Upper lobe of right lung (tissue), 1 donor: Measurements from ENCODE around the gene CTH. TPM values are rescaled to one million over a fixed set of nuclear protein-coding genes. Genes with fewer than 3 reads are reported as not detected.
"Not testable (repeated sequence)": the region's sequence is repeated elsewhere in the genome, so short reads cannot be mapped to it uniquely, and the experiment has no call there.

ENCODE experiments used
- ATAC-seq: fragments of 200-7000 bp; cut with Tn5 transposase; one replicate; pipeline ENCODE4 v1.9.1; 2020; ENCODE audit warnings: mild to moderate bottlenecking, moderate library complexity
- DNase-seq: peaks from one replicate; pipeline ENCODE4 v3.0.0-alpha.2; 2020
- H3K27ac ChIP-seq: fragments of 200-600 bp; one replicate; pipeline ENCODE4 v1.8.0; 2022
- H3K27me3 ChIP-seq: fragments of 200-600 bp; one replicate; pipeline ENCODE4 v1.8.0; 2022; ENCODE audit warnings: mild to moderate bottlenecking
- H3K36me3 ChIP-seq: fragments of 200-600 bp; one replicate; pipeline ENCODE4 v1.8.0; 2022
- H3K4me1 ChIP-seq: fragments of 200-600 bp; one replicate; pipeline ENCODE4 v1.8.0; 2022
- H3K4me3 ChIP-seq: fragments of 200-600 bp; one replicate; pipeline ENCODE4 v1.8.0; 2022; ENCODE audit warnings: mild to moderate bottlenecking
- H3K9me3 ChIP-seq: fragments of 200-600 bp; one replicate; pipeline ENCODE4 v1.8.0; 2022
- intact Hi-C: fragments of 100-400 bp; cut with DNase I; formaldehyde crosslinking; loops from one replicate; pipeline ENCODE4 v1.11.0; 2022
- total RNA-seq: library from RNA; stranded (reverse); fragmentation: NEBNext Ultra II Directional; extraction: Animal tissue kit (Norgen Biotek cat#: 25700); gene quantifications from one replicate; pipeline ENCODE4 v1.2.1, GENCODE V29; 2021
- TF ChIP-seq, protein P1 (sequence below): fragments of 200-600 bp; IDR thresholded peaks from one replicate; pipeline ENCODE4 v1.8.0; 2022; ENCODE audit warnings: antibody characterized with exemption
- donor health status: DM: no; HTN: yes; CAD: no; lungs with severe emphysema.

The CTH gene
- total RNA-seq, 1 donor from 2014 or later = 3.6 TPM

DNA sequence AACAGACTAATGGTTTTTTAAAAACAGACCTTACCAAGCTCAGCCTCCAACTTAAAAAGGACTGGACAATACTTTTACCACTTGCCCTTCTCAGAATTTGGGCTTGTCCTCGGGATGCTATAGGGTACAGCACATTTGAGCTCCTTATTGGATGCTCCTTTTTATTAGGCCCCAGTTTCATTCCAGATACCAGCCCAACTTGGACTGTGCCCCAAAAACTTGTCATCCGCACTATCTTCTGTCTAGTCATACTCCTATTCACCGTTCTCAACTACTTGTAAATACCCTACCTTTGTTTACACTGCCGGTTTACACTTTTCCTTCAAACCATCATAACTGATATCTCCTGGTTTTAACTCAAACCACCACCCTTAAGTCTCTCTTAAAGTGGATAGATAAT lies 38.6 kb upstream of the CTH start:
- Histone ChIP-seq H3K36me3 (no peaks in the 10 kb centered on the region), H3K4me1 (no peaks in the 10 kb centered on the region), H3K27me3 (no peaks in the 10 kb centered on the region), H3K9me3 (no peaks in the 10 kb centered on the region), H3K27ac (no peak overlapping the region), H3K4me3 (no peak overlapping the region)
- no peak for DNase-seq
- no peak for ATAC-seq
- TF ChIP-seq, protein P1, sequence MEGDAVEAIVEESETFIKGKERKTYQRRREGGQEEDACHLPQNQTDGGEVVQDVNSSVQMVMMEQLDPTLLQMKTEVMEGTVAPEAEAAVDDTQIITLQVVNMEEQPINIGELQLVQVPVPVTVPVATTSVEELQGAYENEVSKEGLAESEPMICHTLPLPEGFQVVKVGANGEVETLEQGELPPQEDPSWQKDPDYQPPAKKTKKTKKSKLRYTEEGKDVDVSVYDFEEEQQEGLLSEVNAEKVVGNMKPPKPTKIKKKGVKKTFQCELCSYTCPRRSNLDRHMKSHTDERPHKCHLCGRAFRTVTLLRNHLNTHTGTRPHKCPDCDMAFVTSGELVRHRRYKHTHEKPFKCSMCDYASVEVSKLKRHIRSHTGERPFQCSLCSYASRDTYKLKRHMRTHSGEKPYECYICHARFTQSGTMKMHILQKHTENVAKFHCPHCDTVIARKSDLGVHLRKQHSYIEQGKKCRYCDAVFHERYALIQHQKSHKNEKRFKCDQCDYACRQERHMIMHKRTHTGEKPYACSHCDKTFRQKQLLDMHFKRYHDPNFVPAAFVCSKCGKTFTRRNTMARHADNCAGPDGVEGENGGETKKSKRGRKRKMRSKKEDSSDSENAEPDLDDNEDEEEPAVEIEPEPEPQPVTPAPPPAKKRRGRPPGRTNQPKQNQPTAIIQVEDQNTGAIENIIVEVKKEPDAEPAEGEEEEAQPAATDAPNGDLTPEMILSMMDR = no peak
- intact Hi-C loops = no loop called here

DNA sequence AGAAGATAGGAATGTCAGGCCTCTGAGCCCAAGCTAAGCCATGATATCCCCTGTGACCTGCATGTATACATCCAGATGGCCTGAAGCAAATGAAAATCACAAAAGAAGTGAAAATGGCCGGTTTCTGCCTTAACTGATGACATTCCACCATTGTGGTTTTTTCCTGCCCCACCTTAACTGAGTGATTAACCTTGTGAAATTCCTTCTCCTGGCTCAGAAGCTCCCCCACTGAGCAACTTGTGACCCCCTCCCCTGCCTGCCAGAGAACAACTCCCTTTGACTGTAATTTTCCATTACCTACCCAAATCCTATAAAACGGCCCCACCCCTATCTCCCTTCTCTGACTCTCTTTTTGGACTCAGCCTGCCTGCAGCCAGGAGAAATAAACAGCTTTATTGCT lies 37.5 kb upstream of the CTH start:
- DNase-seq, H3K27ac ChIP-seq, H3K27me3 ChIP-seq, H3K36me3 ChIP-seq, H3K4me3 ChIP-seq, ATAC-seq, H3K9me3 ChIP-seq, H3K4me1 ChIP-seq, intact Hi-C loops: not testable (repeated sequence)

DNA sequence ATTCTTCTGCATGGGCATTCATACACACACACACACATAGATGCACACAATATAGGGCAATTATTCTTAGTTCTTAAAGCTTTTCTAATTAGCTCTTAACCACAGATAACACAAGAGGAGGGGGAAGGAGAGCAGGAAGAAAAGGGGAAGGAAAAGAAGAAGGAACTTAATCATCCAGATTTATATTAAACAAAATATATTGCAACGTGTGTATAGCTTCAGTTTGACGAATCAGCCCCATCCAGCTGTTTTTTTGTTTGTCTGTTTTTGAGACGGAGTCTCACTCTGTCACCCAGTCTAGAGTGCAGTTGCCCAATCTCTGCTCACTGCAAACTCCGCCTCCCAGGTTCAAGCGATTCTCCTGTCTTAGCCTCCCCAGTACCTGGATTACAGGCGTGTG lies 34.9 kb upstream of the CTH start:
- intact Hi-C loops = no loop called here

DNA sequence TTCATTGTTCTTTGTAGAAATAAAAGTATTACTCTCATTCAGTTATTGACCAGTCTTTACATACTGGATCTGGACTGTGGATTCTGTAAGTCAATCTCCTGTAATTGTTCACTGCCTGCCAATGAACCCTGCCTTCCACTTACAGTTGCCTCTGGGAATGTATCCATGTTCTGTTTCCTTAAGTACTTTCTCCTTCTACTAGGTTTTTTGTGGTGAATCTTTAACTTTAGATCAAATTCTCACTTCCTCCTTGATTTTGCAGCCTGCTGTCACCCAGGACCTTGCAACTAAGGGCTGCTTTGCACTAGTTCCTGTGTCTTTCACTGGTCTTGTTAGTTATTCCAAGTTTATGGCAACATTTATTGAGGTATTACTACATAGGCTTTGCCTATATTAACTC lies 28.4 kb upstream of the CTH start:
- TF ChIP-seq, protein P1 = no peak
- DNase-seq (no peak), ATAC-seq (no peak)
- Histone ChIP-seq H3K4me1 (no peaks in the 10 kb centered on the region), H3K27me3 (no peaks in the 10 kb centered on the region), H3K9me3 (no peaks in the 10 kb centered on the region), H3K27ac (no peak overlapping the region), H3K36me3 (no peaks in the 10 kb centered on the region), H3K4me3 (no peak overlapping the region)
- intact Hi-C loops = no loop called here

More for the DNA sequence above, 34.9 kb upstream of the CTH start:
- Histone ChIP-seq H3K27ac (no peak overlapping the region), H3K4me1 (no peaks in the 10 kb centered on the region), H3K36me3 (no peaks in the 10 kb centered on the region), H3K27me3 (no peaks in the 10 kb centered on the region), H3K9me3 (no peaks in the 10 kb centered on the region), H3K4me3 (no peak overlapping the region)
- ATAC-seq (no peak), DNase-seq (no peak)
- TF ChIP-seq, protein P1 = no peak

DNA sequence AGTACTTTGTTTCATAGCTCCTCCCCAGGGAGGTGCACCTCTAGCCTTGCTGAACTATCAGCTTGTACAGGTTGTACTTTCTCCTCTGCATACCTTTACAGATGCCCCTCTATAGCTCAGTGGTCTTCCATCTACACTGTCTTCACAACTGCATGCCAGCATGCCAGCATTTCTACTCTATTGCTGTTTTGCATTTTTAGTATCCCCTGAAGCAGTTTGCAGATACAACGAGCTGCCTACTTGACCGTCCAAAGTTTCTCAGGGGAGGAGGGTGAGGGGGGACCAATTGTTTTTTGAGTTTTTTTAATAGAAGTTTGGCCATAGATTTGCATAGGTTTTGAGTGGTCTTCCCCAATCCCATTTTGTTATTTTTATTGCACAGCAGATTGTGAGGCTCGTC lies 27.6 kb upstream of the CTH start:
- DNase-seq = no peak
- no peak overlapping the region for H3K27ac ChIP-seq
- no peak for ATAC-seq
- H3K4me1 ChIP-seq = no peaks in the 10 kb centered on the region
- H3K36me3 ChIP-seq = no peaks in the 10 kb centered on the region
- H3K9me3 ChIP-seq = no peaks in the 10 kb centered on the region
- H3K4me3 ChIP-seq = no peak overlapping the region
- intact Hi-C loops = no loop called here
- H3K27me3 ChIP-seq = no peaks in the 10 kb centered on the region
- TF ChIP-seq, protein P1 = no peak

DNA sequence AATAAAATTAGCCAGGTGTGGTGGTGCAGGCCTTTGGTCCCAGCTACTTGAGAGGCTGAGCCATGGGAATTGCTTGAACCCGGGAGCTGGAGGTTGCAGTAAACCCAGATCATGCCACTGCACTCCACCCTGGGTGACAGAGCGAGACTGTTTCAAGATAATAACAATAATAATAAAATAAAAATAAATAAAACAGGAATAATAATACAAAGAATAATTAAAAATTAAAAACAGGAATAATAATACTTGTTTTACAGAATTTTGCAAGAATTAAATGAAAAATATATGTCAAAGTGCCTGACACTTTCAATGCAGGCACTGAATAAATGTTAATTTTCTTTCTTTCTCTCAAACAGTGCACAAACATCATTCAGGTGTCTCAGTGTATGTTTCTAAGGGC lies 26.5 kb upstream of the CTH start:
- no peaks in the 10 kb centered on the region for H3K9me3 ChIP-seq
- intact Hi-C loops = no loop called here
- TF ChIP-seq, protein P1 = no peak
- H3K4me1 ChIP-seq = no peaks in the 10 kb centered on the region
- no peaks in the 10 kb centered on the region for H3K36me3 ChIP-seq
- DNase-seq = no peak
- H3K4me3 ChIP-seq = no peak overlapping the region
- no peaks in the 10 kb centered on the region for H3K27me3 ChIP-seq
- no peak overlapping the region for H3K27ac ChIP-seq
- ATAC-seq = no peak
